HUES48 (cell line): Measurements from ENCODE around the gene VWA2.

Experiments used
- H3K27ac ChIP-seq: one replicate; pipeline ENCODE4 v1.7.0; 2013; ENCODE audit warnings: low read depth, low read length, inconsistent platforms
- H3K27me3 ChIP-seq: 2 replicates; pipeline ENCODE4 v1.6.1; 2013; ENCODE audit warnings: mild to moderate bottlenecking, low read length; ENCODE audit not compliant: control insufficient read depth, insufficient read depth
- H3K36me3 ChIP-seq: 2 replicates; pipeline ENCODE4 v1.6.1; 2013; ENCODE audit warnings: low read length; ENCODE audit not compliant: control insufficient read depth, insufficient read depth
- H3K4me1 ChIP-seq: 2 replicates; pipeline ENCODE4 v1.6.1; 2013; ENCODE audit warnings: mild to moderate bottlenecking, low read length; ENCODE audit not compliant: control insufficient read depth, insufficient read depth
- H3K4me3 ChIP-seq: 2 replicates; pipeline ENCODE4 v1.5.1; 2013; ENCODE audit warnings: mild to moderate bottlenecking, low read depth, low read length
- H3K9ac ChIP-seq: 2 replicates; pipeline ENCODE4 v1.6.1; 2013; ENCODE audit warnings: mild to moderate bottlenecking, low read depth, low read length, moderate library complexity
- H3K9me3 ChIP-seq: 2 replicates; pipeline ENCODE4 v1.6.1; 2013; ENCODE audit warnings: low read length; ENCODE audit not compliant: control insufficient read depth, insufficient read depth

VWA2 gene, protein sequence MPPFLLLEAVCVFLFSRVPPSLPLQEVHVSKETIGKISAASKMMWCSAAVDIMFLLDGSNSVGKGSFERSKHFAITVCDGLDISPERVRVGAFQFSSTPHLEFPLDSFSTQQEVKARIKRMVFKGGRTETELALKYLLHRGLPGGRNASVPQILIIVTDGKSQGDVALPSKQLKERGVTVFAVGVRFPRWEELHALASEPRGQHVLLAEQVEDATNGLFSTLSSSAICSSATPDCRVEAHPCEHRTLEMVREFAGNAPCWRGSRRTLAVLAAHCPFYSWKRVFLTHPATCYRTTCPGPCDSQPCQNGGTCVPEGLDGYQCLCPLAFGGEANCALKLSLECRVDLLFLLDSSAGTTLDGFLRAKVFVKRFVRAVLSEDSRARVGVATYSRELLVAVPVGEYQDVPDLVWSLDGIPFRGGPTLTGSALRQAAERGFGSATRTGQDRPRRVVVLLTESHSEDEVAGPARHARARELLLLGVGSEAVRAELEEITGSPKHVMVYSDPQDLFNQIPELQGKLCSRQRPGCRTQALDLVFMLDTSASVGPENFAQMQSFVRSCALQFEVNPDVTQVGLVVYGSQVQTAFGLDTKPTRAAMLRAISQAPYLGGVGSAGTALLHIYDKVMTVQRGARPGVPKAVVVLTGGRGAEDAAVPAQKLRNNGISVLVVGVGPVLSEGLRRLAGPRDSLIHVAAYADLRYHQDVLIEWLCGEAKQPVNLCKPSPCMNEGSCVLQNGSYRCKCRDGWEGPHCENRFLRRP

DNA sequence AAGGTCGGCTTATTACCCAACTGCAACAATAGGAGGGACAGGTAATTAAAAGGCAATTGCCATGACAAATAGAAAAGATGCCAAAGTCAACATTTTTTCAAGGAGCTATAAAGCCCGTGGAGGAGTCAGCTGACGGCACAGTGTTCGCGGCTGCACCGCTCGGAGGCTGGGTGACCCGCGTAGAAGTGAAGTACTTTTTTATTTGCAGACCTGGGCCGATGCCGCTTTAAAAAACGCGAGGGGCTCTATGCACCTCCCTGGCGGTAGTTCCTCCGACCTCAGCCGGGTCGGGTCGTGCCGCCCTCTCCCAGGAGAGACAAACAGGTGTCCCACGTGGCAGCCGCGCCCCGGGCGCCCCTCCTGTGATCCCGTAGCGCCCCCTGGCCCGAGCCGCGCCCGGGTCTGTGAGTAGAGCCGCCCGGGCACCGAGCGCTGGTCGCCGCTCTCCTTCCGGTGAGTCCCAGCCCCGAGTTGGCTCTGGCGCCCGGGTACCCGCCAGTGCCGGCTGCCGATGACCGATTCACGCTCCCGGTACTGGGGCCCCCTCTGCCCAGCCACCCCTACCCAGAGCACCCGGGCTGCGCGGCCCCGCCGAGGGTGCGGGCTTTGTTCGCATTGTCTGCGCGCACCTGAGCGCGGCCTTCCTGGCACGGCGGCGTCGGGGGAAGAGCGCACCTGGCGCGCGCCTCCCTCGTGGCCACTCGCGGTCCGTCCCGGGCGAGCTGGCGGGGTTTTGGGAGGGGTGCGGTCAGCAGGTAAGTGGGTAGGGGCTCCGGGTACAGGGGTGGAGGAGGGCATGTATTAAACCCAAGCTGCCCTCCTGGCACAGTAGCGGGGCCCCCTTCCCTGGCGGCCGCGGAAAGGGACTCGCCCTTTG, at the start of gene VWA2:
Gene VWA2, plus strand, starts transcription at position 138 of the 877 bp plus-strand sequence. CDS start 9,460 bp downstream, outside the sequence.
- Histone ChIP-seq H3K9ac (peak within 1 kb of the TSS; percentile 78), H3K36me3 (no peaks in the 10 kb centered on the region), H3K27me3 (peaks cover 47% of the 10 kb centered on the region), H3K27ac (no peak within 1 kb of the TSS), H3K9me3 (no peaks in the 10 kb centered on the region), H3K4me3 (peak within 1 kb of the TSS; percentile 64), H3K4me1 (peaks cover 7% of the 10 kb centered on the region)

DNA sequence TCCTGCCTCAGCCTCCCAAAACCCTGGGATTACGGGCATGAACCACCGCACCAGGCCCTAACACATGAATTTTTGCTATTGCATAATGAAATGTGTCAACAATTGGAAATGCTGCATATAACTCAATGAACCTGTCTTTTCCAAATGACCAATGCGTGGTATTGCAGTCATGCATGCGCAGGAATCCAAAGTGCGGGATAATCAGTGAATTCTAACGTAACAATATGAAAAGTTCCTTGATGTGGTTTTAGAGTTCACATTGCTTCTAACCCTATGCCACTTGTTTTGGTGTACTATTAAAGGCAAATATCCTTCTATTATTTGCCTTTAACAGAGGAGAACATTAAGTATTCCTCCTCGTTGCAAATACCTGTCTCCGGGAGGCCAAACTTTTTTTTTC, 49.4 kb upstream of the VWA2 start:
- Histone ChIP-seq H3K4me3 (no peak overlapping the region), H3K36me3 (no peaks in the 10 kb centered on the region), H3K9ac (no peak overlapping the region), H3K4me1 (no peaks in the 10 kb centered on the region), H3K9me3 (no peaks in the 10 kb centered on the region), H3K27ac (no peak overlapping the region), H3K27me3 (no peaks in the 10 kb centered on the region)

DNA sequence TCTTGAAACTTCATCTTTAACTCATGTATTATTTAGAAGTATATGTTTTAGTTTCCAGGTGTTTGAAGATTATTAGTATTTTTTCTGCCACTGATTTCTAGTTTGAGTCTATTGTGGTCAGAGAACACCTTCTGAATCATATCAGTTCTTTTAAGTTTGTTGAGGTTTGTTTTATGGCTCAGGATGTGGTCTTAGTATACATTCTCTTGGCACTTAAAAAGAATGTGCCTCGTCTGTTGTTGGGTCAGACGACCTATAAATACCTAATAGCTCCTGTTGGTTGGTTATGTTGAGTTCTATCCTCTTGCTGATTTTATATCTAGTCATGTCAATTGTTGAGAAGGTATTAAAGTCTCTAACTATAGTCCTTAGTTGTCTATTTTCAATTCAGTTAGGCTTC, 44.0 kb upstream of the VWA2 start:
- Histone ChIP-seq H3K36me3 (no peaks in the 10 kb centered on the region), H3K27ac (no peak overlapping the region), H3K4me1 (no peaks in the 10 kb centered on the region), H3K27me3 (no peaks in the 10 kb centered on the region), H3K9me3 (no peaks in the 10 kb centered on the region), H3K9ac (no peak overlapping the region), H3K4me3 (no peak overlapping the region)

DNA sequence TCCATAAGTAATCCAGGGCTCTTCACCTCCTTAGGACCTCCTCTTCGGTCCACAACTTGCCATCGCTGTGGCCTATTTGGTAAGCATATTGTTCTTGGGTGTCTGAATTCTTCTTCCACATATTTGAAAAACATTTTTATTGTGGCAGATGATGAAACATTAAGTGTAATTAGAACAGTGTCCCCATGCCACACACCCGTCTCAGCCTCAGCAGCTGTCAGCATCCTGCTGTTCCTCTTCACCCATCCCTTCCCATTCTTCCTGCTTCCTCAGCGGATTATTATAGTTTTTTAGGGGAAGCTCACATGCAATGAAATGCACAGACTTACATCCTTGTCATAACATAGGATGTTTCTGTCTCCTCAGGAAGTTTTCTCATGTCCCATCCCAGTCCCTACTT, 39.8 kb upstream of the VWA2 start:
- H3K27me3 ChIP-seq = no peaks in the 10 kb centered on the region
- no peaks in the 10 kb centered on the region for H3K4me1 ChIP-seq
- no peak overlapping the region for H3K9ac ChIP-seq
- H3K36me3 ChIP-seq = no peaks in the 10 kb centered on the region
- H3K9me3 ChIP-seq = no peaks in the 10 kb centered on the region
- no peak overlapping the region for H3K27ac ChIP-seq
- H3K4me3 ChIP-seq = no peak overlapping the region

DNA sequence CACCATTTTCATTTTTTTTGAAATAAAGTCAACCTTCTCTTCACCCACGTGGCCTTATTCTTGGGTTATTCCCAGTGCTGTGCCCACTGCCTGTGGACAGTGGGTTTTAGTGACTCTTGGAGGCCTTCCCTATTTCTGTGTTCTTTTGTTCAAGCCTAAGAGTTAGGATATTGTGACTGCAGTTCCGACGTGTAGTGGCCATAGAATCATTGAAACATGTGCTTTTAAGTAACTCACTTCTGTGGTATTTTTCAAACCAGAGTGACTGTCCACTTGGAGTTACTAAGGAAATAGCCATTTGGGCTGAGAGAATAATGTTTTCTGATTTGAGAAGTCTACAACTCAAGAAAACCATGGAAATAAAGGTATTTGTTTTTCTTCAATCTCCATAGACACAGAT, 36.2 kb upstream of the VWA2 start:
- no peaks in the 10 kb centered on the region for H3K9me3 ChIP-seq
- no peaks in the 10 kb centered on the region for H3K27me3 ChIP-seq
- H3K4me3 ChIP-seq = no peak overlapping the region
- H3K9ac ChIP-seq = no peak overlapping the region
- no peaks in the 10 kb centered on the region for H3K36me3 ChIP-seq
- H3K4me1 ChIP-seq = no peaks in the 10 kb centered on the region; the same call in 1 of the 2 replicates
- H3K27ac ChIP-seq = no peak overlapping the region

DNA sequence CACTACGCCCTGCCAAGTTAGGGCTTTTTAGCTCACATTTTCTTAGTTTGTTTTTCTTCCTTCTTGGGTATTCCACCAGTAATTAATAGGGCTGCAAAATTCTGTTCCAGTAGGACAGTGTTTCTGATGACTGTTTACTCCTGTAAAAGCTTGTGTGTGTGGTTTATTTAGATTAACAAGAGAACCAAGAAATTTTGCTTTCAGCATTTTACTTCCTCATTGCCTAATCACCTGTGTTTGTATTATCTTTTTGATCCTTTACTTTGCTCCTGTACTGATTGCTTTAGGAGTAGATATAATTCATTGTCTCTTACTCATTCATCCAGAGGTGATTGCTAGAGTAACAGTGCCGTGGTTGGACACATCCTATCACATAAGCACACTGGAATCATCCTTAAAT, 32.2 kb upstream of the VWA2 start:
- Histone ChIP-seq H3K4me1 (peaks cover 5% of the 10 kb centered on the region; the same call in 1 of the 2 replicates), H3K9me3 (no peaks in the 10 kb centered on the region), H3K36me3 (no peaks in the 10 kb centered on the region), H3K27me3 (no peaks in the 10 kb centered on the region), H3K9ac (no peak overlapping the region), H3K27ac (no peak overlapping the region), H3K4me3 (no peak overlapping the region)

DNA sequence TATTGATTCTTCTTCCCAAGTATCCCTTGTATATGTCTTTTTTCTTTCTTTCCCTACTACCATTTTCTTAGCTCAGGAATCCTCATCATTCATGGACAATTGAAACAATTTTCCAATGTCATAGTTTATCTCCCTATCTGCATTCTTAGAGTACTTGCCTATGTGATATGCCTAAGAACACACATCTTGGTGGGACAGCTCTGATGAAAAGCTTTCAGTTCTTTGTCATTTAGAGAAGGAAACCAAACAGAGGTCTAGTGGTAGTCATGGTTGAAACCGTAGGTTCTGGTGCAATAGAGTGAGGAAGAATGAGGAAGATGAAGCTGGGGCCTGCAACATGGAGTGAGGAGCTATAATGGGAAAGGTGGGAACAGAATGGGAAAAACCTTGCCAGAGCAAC, 31.7 kb upstream of the VWA2 start:
- H3K4me1 ChIP-seq = peaks cover 5% of the 10 kb centered on the region; the same call in 1 of the 2 replicates
- H3K4me3 ChIP-seq = no peak overlapping the region
- no peaks in the 10 kb centered on the region for H3K27me3 ChIP-seq
- no peaks in the 10 kb centered on the region for H3K9me3 ChIP-seq
- H3K36me3 ChIP-seq = no peaks in the 10 kb centered on the region
- no peak overlapping the region for H3K9ac ChIP-seq
- H3K27ac ChIP-seq = no peak overlapping the region

DNA sequence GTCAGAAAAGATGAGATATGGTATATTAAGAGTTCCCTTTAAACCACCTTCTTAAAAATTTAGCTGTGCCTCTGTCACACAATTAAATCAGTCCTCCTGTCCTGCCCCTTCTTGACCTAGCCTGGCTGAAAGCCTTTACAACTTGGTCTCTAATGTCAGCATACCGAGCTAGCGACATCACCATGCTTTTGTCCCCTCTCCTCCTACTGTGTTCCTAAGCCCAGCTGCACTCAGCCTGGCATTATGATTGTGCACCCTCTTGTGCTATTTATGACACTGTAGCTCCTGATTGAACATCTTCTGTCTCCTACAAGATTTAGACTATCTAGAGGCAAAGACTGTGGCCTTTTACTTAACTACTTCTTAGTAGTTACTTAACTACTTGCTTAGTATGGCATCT, 30.7 kb upstream of the VWA2 start:
- H3K4me1 ChIP-seq = peaks cover 5% of the 10 kb centered on the region; the same call in 1 of the 2 replicates
- H3K4me3 ChIP-seq = no peak overlapping the region
- no peaks in the 10 kb centered on the region for H3K9me3 ChIP-seq
- no peak overlapping the region for H3K9ac ChIP-seq
- no peaks in the 10 kb centered on the region for H3K36me3 ChIP-seq
- H3K27me3 ChIP-seq = no peaks in the 10 kb centered on the region
- H3K27ac ChIP-seq = no peak overlapping the region

DNA sequence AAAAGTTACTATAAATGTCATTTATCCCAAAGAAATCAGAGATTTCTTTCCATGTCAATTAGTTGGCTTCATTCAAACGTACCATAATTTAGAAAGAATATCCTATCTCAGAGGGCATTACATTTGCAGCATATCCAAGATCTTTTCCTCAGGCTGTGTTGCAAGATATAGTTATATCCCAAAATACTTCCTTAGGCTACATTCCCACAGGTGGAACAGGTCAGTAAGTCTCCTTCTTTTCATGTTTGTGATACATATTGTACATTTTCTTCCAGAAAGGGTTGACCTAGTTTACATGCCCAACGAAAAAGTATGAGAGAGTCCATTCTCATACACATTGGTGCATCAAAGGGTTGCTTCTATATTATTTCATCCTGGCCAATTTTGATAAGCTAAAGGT, 26.9 kb upstream of the VWA2 start:
- no peak overlapping the region for H3K27ac ChIP-seq
- no peak overlapping the region for H3K4me3 ChIP-seq
- H3K27me3 ChIP-seq = no peaks in the 10 kb centered on the region
- peaks cover 5% of the 10 kb centered on the region; the same call in 1 of the 2 replicates for H3K4me1 ChIP-seq
- H3K36me3 ChIP-seq = no peaks in the 10 kb centered on the region
- H3K9me3 ChIP-seq = no peaks in the 10 kb centered on the region
- H3K9ac ChIP-seq = no peak overlapping the region

DNA sequence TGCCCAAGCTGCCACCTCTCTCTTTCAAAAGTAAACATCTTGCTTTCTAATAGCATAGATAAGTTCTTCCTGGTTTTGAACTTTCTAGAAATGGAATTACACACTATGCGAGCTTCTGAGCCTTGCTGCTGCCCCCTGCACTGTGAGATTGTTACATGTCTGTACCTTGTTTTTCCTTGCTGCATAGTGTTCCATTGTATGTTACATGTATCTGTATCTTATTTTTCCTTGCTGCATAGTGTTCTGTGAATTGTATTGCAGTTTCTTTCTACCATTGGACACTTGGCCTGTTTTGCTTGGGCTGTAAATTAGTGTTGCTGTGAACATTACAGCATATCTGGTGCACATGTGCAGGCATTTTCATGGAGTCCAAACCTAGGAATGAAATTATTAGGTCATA, 24.0 kb upstream of the VWA2 start:
- Histone ChIP-seq H3K9ac (no peak overlapping the region), H3K36me3 (no peaks in the 10 kb centered on the region), H3K4me1 (no peaks in the 10 kb centered on the region), H3K27ac (no peak overlapping the region), H3K4me3 (no peak overlapping the region), H3K27me3 (no peaks in the 10 kb centered on the region), H3K9me3 (no peaks in the 10 kb centered on the region)
